T follicular helper cell (primary cell): ENCODE results near the gene HIPK3.
"Not testable (repeated sequence)": the region's sequence is repeated elsewhere in the genome, so short reads cannot be mapped to it uniquely, and the experiment has no call there.

Experiments
- DNase-seq: peaks from one replicate; pipeline ENCODE4 v3.0.0-alpha.2; 2020; ENCODE audit warnings: low read depth

HIPK3 gene

GRCh38 chr11:33258631-33259205 is 1.5 kb downstream of the HIPK3 start:
- no peak for DNase-seq

- DNase-seq = no peak
Measured at GRCh38 chr11:33259869-33260268, 2.7 kb downstream of the HIPK3 start.

GRCh38 chr11:33261350-33261749 is 4.2 kb downstream of the HIPK3 start:
- not testable (repeated sequence) for DNase-seq

GRCh38 chr11:33262011-33262645 is 4.9 kb downstream of the HIPK3 start:
- no peak for DNase-seq

- no peak for DNase-seq
Measured at GRCh38 chr11:33263549-33263948, 6.4 kb downstream of the HIPK3 start.

- no peak for DNase-seq
Measured at GRCh38 chr11:33264926-33265325, 7.7 kb downstream of the HIPK3 start.

- DNase-seq = no peak
Measured at GRCh38 chr11:33266393-33267215, 9.4 kb downstream of the HIPK3 start.

GRCh38 chr11:33268945-33269540 is 11.9 kb downstream of the HIPK3 start:
- no peak for DNase-seq

- no peak for DNase-seq
Measured at GRCh38 chr11:33269822-33270221, 12.6 kb downstream of the HIPK3 start.

- DNase-seq = no peak
Measured at GRCh38 chr11:33271059-33271458, 13.9 kb downstream of the HIPK3 start.

- DNase-seq = no peak
Measured at GRCh38 chr11:33272338-33273107, 15.3 kb downstream of the HIPK3 start.

GRCh38 chr11:33273656-33274055 is 16.5 kb downstream of the HIPK3 start:
- no peak for DNase-seq

- no peak for DNase-seq
Measured at GRCh38 chr11:33280411-33280810, 23.2 kb downstream of the HIPK3 start.

GRCh38 chr11:33281758-33282157 is 24.6 kb downstream of the HIPK3 start:
- no peak for DNase-seq

GRCh38 chr11:33284818-33285217 is 27.6 kb downstream of the HIPK3 start:
- DNase-seq = no peak

- DNase-seq = no peak
Measured at GRCh38 chr11:33290319-33290718, 33.1 kb downstream of the HIPK3 start.

GRCh38 chr11:33291004-33291777 is 34.0 kb downstream of the HIPK3 start:
- DNase-seq = no peak

- no peak for DNase-seq
Measured at GRCh38 chr11:33292311-33292710, 35.1 kb downstream of the HIPK3 start.

GRCh38 chr11:33294224-33294623 is 37.0 kb downstream of the HIPK3 start:
- no peak for DNase-seq

- no peak for DNase-seq
Measured at GRCh38 chr11:33294797-33295196, 37.6 kb downstream of the HIPK3 start.

- DNase-seq = no peak
Measured at GRCh38 chr11:33296695-33297094, 39.5 kb downstream of the HIPK3 start.
